ENCODE data around the gene RELL1.

The RELL1 gene

DNA sequence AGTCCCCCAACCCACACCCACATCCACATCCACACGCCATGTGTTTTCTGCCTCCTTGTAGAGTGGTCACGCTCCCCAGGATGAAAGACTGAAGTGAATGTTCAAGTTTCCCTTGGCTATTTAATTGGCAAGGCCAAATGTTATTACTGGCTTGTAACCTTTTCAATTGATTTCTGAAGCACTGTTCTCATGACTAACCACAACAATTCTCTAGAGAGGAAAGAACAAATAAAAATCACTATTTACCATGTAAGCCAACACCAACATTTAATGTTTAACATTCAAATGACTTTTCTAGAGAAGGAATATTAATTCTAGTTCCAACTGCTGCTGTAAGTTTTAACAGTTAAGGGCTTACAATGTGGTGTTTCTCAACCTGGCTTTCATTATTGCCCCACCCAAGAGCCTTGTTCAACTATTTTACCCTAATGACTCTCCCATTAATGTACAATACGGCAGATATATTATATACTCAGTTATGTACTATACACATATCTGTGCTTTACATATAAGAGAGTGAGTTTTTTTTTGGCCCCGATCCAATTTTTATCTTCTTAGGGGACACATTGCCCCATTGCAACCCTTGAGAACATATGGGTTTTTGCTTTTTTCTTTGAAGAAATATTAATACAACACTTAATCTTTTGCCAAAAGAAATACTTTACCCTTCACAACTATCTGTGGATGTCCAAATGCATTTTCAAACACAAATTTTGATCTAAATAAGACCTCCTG is 46.5 kb downstream of the RELL1 start:
- DNase-seq (ENCODE audit: low read depth in 2 of 2), result no peak

DNA sequence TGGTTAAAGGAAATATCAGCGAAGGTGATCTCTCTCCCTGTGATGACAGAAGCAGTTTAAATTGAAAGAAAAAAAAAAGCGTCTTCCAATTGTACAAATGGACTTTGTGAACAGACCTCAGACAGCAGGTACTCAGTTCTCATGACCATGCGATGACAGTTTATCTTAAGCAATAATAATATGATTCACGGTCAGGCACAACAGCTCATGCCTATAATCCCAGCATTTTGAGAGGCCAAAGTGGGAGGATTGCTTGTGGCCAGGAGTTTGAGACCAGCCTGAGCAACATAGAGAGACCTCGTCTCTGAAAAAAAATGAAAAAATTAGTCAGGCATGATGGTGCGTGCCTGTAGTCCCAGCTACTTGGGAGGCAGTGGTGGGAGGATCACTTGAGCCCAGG is 51.0 kb downstream of the RELL1 start:
- DNase-seq (ENCODE audit: low read depth in 2 of 2), result no peak

DNA sequence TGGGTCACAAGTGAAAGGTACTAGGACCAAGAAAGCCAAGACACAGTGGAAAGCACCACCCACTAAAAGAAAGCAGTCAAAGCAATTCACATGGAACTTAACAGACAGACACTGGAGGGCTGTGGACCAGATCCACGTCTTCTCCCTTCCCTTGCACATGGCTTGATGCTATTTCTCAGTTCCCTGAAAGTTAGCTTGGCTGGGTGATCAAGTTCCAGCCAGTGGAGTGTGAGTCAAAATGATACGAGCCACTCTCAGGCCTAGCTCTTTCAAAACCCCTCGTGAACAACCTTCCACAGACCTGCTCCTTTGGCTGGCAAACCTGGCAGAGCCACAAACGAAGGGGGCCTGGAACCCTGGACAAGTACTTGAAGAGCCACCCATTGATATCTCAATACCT is 52.0 kb downstream of the RELL1 start:
- DNase-seq (ENCODE audit: low read depth in 2 of 2), result no peak

- no peak for DNase-seq (ENCODE audit: low read depth in 2 of 2)
These were observed 53.3 kb downstream of the RELL1 start for GRCh38 chr4:37632836-37633235.

DNA sequence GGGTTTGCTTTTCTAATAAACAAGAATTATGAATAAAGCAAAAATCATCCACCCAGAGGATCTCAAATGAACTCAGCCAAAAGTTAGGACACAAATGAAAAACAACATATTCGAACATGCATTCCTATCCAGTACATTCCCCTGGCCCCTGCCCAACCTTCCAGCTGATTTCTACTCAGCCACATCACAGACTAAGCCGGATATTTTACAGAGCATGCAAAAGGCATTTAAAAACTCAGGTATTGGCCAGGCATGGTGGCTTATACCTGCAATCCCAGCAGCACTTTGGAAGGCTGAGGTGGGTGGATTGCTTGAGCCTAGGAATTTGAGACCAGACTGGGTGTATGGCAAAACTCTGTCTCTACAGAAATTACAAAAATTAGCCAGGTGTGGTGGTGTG is 54.6 kb downstream of the RELL1 start:
- DNase-seq (ENCODE audit: low read depth in 2 of 2), result no peak

- DNase-seq (ENCODE audit: low read depth in 2 of 2), result no peak
These were observed 56.5 kb downstream of the RELL1 start for GRCh38 chr4:37629713-37630112.

DNA sequence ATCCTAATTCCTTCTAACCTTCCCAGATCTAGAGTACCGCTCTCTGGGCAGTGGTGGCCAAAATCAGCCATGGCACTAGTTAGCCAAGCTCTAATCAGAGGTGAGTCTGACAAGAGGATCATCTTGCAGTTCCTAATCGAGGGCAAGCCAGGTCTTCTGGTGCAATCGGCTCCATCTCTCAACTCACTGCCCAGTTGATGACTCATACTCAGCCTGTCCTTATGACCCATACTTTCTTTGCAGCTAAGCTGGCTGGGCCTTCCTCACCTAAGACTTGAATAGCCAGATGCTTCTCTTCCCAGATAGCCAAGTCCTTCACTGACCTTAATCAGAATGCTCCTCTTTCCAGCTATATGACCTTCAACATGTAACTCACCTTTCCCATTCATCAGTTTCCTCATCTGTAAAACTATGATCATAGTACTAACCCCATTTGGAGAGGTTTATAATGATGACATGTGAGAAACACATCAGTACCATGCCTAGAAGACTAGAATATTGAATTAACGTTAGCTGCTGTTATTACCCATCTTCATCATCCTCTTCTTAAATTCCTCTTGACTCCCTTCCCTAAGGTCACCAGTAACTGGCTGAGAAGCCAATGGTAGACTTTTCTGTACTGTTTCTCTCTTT is 57.1 kb downstream of the RELL1 start:
- no peak for DNase-seq (ENCODE audit: low read depth in 2 of 2)

GRCh38 chr4:37627263-37627662 is 58.9 kb downstream of the RELL1 start:
- no peak for DNase-seq (ENCODE audit: low read depth in 2 of 2)

- DNase-seq (ENCODE audit: low read depth in 2 of 2), result no peak
These were observed 60.7 kb downstream of the RELL1 start for GRCh38 chr4:37625499-37625898.

DNA sequence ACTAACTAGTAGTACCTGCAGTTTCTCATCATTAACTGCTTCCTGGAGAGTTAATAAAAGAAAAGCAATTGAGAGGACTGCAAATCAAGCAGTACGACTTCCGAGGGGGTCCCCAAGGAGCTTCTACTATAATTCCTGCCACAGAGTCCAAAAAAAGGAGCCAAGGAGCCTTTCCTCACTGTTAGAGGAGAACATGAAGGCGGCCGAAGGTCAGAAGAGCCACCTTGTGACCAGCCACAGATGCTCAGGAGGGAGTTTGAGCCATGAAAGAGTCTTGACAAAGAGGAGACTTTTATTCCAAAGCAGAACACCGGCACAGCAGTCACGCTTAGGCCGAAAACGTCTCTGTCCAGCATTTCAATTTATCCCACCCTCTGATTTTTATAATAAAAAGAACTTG is 62.2 kb downstream of the RELL1 start:
- no peak for DNase-seq (ENCODE audit: low read depth in 2 of 2)

DNA sequence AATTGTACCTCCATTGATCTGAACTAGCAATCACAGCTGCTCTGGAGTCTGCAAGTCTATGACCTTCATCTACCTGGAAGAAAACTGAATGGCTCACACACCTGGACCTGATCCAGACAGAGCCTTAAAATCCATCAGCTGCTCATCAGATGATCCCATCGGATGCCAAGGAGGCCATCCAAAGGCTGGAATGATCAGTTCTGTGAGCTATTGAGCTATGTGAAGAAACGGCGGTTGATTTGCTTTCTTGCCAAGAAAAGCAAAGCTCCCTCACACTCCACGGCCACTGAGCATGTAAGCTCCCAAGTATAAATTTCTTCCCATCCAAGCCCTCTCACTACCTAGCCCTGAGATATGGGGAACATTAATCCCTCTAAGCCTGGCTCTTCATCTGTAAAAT is 63.1 kb downstream of the RELL1 start:
- DNase-seq (ENCODE audit: low read depth in 2 of 2), result no peak

DNA sequence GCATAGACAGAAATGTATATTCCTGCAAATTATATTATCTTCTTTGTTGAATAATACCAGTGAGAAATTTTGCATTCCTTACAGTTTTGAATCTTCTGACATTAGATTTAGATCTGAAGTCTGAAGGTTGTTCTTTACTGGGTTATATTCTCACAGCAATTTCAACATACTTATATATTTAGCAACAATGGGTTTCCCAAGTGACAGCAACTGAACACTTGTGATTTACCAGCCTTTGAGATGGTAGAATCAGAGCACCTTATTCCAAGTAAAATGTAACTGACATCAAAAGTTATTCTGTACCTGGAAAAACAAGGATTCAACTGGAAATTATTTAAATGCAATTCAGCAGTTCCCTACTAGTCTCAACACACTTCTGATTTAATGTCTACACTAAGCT is 66.0 kb downstream of the RELL1 start:
- no peak for DNase-seq (ENCODE audit: low read depth in 2 of 2)

DNA sequence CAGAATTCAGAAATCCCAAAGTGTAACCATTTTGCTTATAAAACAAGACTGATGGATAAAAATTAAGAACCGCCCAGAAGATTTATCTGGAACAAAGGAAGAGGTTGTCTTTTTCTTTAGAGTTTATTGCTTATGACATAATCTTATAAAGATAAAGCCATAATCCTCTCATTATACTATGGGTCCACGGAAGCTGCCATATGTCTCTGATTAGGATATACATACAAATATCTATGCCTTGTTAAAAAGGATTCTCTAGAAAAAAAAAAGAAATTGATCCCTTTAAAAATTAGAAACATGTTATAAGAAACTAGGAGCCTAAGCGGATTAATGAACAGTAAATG is 70.5 kb downstream of the RELL1 start:
- no peak for DNase-seq (ENCODE audit: low read depth in 2 of 2)

DNA sequence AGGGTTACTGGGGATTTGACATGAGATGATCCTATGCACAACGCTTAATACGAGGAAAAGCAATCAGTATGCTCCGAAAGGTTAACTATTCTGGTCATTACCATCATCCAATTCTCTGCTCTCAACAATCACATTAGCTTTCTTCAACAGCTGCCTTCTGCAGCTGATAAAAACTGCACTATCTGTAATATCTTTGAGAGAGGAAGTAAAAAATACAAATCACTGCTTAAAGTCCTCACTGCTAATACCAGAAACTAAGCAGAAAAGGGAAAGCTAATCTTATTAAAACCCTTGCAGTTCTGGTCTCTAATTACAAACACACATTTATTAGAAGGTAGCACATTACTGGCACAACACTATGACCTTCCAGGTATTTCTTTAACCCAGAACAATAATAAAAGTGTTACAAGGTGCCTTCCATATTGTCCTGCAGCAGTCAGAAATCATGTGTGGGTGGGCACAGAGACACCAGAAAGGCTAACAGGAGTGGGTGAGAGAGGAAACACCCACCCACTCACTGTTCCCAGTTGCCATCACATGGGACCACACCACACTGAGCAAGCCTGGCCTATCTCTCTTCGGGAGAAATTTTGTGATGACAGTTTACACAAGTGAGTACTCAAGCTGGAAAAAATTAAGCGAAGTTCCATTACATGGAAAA is 71.0 kb downstream of the RELL1 start:
- DNase-seq (ENCODE audit: low read depth in 2 of 2), result no peak

- DNase-seq (ENCODE audit: low read depth in 2 of 2), result no peak
These were observed 73.4 kb downstream of the RELL1 start for GRCh38 chr4:37612811-37613210.

DNA sequence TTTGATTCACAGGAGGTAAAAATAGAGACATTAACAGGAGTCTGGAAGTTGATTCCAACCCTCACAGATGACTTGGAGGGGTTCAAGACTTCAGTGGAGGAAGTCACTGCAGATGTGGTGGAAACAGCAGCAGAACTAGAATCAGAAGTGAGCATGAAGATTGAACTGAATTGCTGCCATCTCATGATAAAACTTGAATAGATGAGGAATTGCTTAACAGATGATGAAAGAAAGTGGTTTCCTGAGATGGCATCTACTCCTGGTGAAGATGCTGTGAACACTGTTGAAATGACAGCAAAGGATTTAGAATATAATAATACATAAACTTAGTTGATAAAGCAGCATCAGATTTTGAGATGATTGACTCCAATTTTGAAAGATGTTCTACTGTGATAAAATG is 76.5 kb downstream of the RELL1 start:
- no peak for DNase-seq (ENCODE audit: low read depth in 2 of 2)

- no peak for DNase-seq (ENCODE audit: low read depth in 2 of 2)
These were observed 79.2 kb downstream of the RELL1 start for GRCh38 chr4:37607018-37607417.

- DNase-seq (ENCODE audit: low read depth in 2 of 2), result no peak
These were observed 80.2 kb downstream of the RELL1 start for GRCh38 chr4:37605843-37606565.

GRCh38 chr4:37604461-37604860 is 81.7 kb downstream of the RELL1 start:
- DNase-seq (ENCODE audit: low read depth in 2 of 2), result no peak

- no peak for DNase-seq (ENCODE audit: low read depth in 2 of 2)
These were observed 82.5 kb downstream of the RELL1 start for GRCh38 chr4:37603711-37604110.

DNA sequence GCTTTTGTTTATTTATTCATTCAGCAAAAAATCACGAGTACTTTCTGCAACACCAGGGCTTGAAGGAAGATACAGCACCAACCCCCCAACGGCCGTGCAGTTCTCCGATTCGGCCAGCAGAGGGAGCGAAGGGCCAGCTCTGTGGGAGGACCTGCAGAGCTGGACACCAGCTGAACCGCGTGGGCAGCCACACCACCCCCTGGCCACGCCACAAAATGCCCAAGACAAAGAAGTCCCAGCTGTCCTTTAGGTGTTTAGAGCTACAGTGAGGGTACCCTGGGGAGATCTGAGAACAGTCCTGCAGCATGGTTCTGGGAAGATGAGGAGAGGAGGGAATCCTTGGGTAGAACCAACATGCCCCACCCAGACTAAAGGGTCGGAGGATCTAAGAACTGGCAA is 83.1 kb downstream of the RELL1 start:
- DNase-seq (ENCODE audit: low read depth in 2 of 2), result peak; percentile 52 to 68

DNA sequence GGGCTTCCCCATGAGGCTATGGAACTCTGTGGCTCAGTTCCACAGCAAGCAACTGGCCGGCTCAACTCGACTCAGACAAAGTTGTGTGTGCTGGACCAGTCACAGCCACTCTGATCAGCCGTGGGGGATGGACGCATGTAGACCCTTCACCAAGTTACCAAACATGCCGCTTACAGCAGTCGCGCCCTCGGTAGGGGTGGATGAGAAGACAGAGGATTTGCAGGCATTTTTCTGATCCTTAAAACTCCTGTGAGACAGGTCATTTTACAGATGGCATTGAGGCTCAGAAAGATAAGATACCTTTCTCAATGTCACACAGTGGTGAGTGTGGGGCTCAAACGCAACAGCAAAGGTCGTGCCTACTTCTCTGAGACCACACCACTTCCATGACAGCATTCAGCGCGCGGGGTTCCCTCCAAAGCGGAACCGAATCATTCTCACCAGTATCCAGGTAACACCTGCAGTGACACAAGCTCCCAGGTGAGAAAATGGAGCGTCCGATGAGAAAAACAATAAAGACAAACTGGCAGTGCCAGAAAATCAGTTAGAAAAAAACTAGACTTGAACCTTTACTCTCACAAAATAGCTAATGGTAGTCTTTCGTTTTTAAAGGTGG is 83.6 kb downstream of the RELL1 start:
- no peak for DNase-seq (ENCODE audit: low read depth in 2 of 2)
